RWPE1 (cell line): ENCODE measurements around the gene PCDH20.

Source experiments
- CTCF ChIA-PET: fragments of 350-600 bp; sonication (Branson Sonifier 250); formaldehyde crosslinking; extraction: SDS; loops from one replicate; lab custom pipeline; 2021; lab: Yijun Ruan, JAX
- POLR2A ChIA-PET: fragments of 400-600 bp; formaldehyde crosslinking; extraction: SDS; loops from one replicate; lab custom pipeline; 2020; ENCODE audit warnings: antibody characterized with exemption; ENCODE audit not compliant: low non-redundant PET; lab: Yijun Ruan, JAX
- DNase-seq: peaks from one replicate; pipeline ENCODE4 v3.0.0; 2012; ENCODE audit warnings: low spot score
- H3K27ac ChIP-seq: fragments of 450-650 bp; 2 replicates; pipeline ENCODE4 v1.5.1; 2017
- TF ChIP-seq, protein P1 (sequence below): fragments of 450-650 bp; conservative IDR thresholded peaks from 2 replicates; pipeline ENCODE4 v1.5.1; 2017; ENCODE audit warnings: low read depth, mild to moderate bottlenecking

PCDH20 gene

DNA sequence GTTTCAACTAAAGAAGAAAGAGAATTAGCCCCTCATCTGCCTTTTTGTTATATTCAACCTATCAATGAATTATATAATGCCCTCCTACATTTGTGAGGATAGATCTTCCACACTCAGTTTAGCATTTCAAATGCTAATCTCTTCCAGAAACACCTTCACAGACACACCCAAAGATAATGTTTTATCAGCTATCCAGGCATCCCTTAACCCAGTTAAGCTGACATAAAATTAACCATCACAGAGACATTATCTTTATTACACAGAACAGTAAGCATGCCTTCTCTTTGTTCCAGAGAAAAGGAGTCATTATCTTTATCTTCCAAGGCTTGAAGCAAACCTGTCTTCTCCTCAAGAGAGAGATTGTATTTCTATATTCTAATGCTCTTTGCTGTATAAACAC, 53.1 kb downstream of the PCDH20 start:
- TF ChIP-seq, protein P1, sequence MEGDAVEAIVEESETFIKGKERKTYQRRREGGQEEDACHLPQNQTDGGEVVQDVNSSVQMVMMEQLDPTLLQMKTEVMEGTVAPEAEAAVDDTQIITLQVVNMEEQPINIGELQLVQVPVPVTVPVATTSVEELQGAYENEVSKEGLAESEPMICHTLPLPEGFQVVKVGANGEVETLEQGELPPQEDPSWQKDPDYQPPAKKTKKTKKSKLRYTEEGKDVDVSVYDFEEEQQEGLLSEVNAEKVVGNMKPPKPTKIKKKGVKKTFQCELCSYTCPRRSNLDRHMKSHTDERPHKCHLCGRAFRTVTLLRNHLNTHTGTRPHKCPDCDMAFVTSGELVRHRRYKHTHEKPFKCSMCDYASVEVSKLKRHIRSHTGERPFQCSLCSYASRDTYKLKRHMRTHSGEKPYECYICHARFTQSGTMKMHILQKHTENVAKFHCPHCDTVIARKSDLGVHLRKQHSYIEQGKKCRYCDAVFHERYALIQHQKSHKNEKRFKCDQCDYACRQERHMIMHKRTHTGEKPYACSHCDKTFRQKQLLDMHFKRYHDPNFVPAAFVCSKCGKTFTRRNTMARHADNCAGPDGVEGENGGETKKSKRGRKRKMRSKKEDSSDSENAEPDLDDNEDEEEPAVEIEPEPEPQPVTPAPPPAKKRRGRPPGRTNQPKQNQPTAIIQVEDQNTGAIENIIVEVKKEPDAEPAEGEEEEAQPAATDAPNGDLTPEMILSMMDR = no peak
- no peak for DNase-seq
- POLR2A ChIA-PET = no interaction called here
- H3K27ac ChIP-seq = no peak overlapping the region
- CTCF ChIA-PET = no interaction called here
